ENCODE measurements around the gene GLT8D1.

The GLT8D1 gene

GRCh38 chr3:52695798-52696671 is 9.6 kb downstream of the GLT8D1 start:
- Histone ChIP-seq H3K4me1 (ENCODE audit: low read length) (peaks cover 34% of the 10 kb centered on the region), H3K79me2 (ENCODE audit: low read length) (peaks cover 20% of the 10 kb centered on the region), H3K9me3 (ENCODE audit: insufficient read depth, low read length) (no peaks in the 10 kb centered on the region), H3K36me3 (replicated peaks; ENCODE audit: low read depth, low read length) (peaks cover 64% of the 10 kb centered on the region), H3K9ac (ENCODE audit: low read length) (0 out of 2 replicates have a peak overlapping the region, but pooled peaks have one; percentile 6), H3K4me3 (ENCODE audit: low read length) (no peak overlapping the region), H4K20me1 (ENCODE audit: insufficient read depth, low read length) (peaks cover 39% of the 10 kb centered on the region), H3K4me2 (ENCODE audit: low read length) (peak overlapping the region; percentile 25), H3K27me3 (ENCODE audit: low read depth, low read length) (no peaks in the 10 kb centered on the region), H3K27ac (ENCODE audit: low read length) (peak overlapping the region; percentile 75), H2AFZ (ENCODE audit: low read depth, low read length) (no peak overlapping the region)
- TF ChIP-seq CTCF (IDR thresholded peaks at IDR 0.05; ENCODE audit: low read depth, low read length) = no peak

GRCh38 chr3:52694528-52695189 is 10.9 kb downstream of the GLT8D1 start:
- H3K4me3 ChIP-seq (ENCODE audit: low read length) = no peak overlapping the region
- H3K27ac ChIP-seq (ENCODE audit: low read length) = no peak overlapping the region
- no peaks in the 10 kb centered on the region for H3K9me3 ChIP-seq (ENCODE audit: insufficient read depth, low read length)
- no peak overlapping the region for H2AFZ ChIP-seq (ENCODE audit: low read depth, low read length)
- no peaks in the 10 kb centered on the region for H3K27me3 ChIP-seq (ENCODE audit: low read depth, low read length)
- H3K9ac ChIP-seq (ENCODE audit: low read length) = no peak overlapping the region
- peaks cover 43% of the 10 kb centered on the region for H4K20me1 ChIP-seq (ENCODE audit: insufficient read depth, low read length)
- peaks cover 76% of the 10 kb centered on the region for H3K36me3 ChIP-seq (replicated peaks; ENCODE audit: low read depth, low read length)
- H3K79me2 ChIP-seq (ENCODE audit: low read length) = peaks cover 30% of the 10 kb centered on the region
- H3K4me1 ChIP-seq (ENCODE audit: low read length) = peaks cover 36% of the 10 kb centered on the region
- no peak overlapping the region for H3K4me2 ChIP-seq (ENCODE audit: low read length)
- no peak for TF ChIP-seq EZH2phosphoT487 (IDR thresholded peaks at IDR 0.05; ENCODE audit: low read depth)
- no peak for TF ChIP-seq CTCF (IDR thresholded peaks at IDR 0.05; ENCODE audit: low read depth, low read length)

- peaks cover 46% of the 10 kb centered on the region for H3K79me2 ChIP-seq (ENCODE audit: low read length)
These were observed 12.5 kb downstream of the GLT8D1 start for GRCh38 chr3:52693071-52693470.

More at GRCh38 chr3:52693071-52693470, 12.5 kb downstream of the GLT8D1 start:
- Histone ChIP-seq H3K9ac (ENCODE audit: low read length) (no peak overlapping the region), H3K27me3 (ENCODE audit: low read depth, low read length) (no peaks in the 10 kb centered on the region), H2AFZ (ENCODE audit: low read depth, low read length) (no peak overlapping the region), H3K4me1 (ENCODE audit: low read length) (peaks cover 49% of the 10 kb centered on the region), H3K27ac (ENCODE audit: low read length) (no peak overlapping the region), H3K4me2 (ENCODE audit: low read length) (no peak overlapping the region), H3K9me3 (ENCODE audit: insufficient read depth, low read length) (no peaks in the 10 kb centered on the region), H4K20me1 (ENCODE audit: insufficient read depth, low read length) (peaks cover 43% of the 10 kb centered on the region), H3K4me3 (ENCODE audit: low read length) (no peak overlapping the region), H3K36me3 (replicated peaks; ENCODE audit: low read depth, low read length) (peaks cover 91% of the 10 kb centered on the region)
- TF ChIP-seq EZH2phosphoT487 (IDR thresholded peaks at IDR 0.05; ENCODE audit: low read depth) (no peak), CTCF (IDR thresholded peaks at IDR 0.05; ENCODE audit: low read depth, low read length) (no peak)

Measured in OCI-LY3 (cell line).